HG02840 (cell line): ENCODE measurements around the gene SMIM3.
"Not testable (repeated sequence)": the region's sequence is repeated elsewhere in the genome, so short reads cannot be mapped to it uniquely, and the experiment has no call there.

Experiments used
- ATAC-seq: cut with Tn5 transposase; IDR thresholded peaks from one replicate; pipeline ENCODE4 v1.9.1; 2021; ENCODE audit warnings: mild to moderate bottlenecking, moderate library complexity, moderate number of reproducible peaks; ENCODE audit not compliant: unreplicated experiment, low FRiP score

Gene SMIM3

DNA sequence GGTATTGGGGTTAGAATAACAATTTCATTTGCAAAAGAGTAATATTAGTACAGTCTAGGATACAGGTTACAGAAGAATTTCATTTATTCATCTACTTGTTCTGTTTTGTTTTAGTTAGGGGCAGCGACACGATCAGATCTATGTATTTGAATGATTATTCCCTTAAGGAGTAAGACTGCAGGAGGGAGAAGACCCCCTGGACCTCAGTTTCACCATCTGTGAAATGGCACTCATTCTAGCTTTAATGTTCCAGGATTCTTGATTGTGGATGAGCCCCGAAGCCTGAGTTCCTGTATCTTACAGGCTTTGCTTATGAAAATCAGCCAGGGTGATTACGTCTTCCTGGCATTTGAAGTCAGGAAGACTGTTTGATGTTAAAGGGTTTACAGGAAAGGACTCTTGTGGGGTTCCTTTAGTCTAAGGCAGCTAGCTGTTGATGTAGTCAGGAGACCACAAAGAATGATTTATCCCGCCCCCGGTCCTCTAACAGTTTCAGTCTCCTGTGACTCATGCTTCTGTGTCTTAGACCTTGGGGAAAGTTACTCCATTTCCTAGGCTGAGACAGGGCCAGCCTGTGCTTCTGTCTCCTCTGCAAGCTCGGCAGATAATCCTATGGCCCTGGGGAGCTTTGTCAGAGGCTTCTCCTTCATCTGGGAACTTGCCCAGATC is 11.5 kb downstream of the SMIM3 start:
- peak; percentile 92 for ATAC-seq

- no peak for ATAC-seq
Observed at GRCh38 chr5:150791536-150791935, 13.0 kb downstream of the SMIM3 start.

GRCh38 chr5:150793423-150793888 is 14.9 kb downstream of the SMIM3 start:
- not testable (repeated sequence) for ATAC-seq

- no peak for ATAC-seq
Observed at GRCh38 chr5:150794927-150795326, 16.4 kb downstream of the SMIM3 start.

DNA sequence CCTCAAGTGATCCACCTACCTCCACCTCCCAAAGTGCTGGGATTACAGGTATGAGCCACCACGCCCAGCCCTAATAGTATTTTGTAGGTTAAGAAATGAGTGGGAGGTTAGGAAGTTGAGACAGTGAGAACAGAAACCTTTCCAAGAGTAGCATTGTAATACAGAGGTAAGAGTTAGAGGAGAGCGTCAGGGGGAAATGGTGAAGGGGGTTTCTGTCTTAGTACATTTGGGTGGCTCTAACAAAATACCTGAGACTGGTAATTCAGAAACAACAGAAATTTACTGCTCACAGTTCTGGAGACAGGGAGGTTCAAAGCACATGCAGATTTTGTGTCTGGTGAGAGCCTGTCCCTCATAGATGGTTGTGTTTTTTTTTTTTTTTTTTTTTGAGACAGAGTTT is 18.8 kb downstream of the SMIM3 start:
- ATAC-seq: no peak

DNA sequence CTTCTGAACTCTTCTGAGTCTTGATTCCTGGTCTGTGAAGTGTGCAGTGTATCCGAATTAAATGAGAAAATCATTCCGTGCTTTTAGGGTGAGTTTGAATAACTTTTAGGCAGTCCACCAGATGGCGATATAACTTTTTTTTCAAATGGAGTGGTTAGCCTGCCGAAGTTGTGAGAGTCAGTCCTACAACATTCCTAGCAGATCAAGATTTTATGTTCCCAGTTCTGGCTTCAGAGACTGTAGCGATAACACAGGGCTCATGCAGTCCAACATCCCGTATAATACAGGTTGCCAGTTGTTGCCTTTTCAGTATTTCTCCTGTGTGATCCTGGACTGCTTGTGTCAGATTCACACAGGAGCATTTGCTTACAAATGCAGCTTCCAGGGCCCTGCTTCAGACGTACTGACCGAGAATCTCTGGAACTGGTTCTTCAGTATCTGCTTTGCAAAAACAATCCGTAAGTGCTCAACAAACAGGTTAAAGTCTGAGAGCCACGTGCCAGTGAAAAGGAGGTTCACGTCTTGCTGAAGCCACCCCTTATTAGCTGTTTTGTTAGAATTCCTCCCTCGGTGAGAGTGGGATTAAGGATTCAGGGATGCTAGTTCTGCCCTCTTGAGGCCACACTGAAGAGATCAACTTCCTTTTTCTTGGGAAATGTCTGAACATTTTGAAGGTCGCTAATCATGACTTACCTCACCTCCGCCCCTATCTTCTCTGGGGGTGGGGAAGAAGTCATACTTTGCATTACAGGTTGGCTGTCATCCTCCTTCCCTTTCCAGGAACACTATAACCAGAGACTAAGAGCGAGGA is 22.8 kb downstream of the SMIM3 start:
- ATAC-seq: no peak

GRCh38 chr5:150804388-150804787 is 25.8 kb downstream of the SMIM3 start:
- no peak for ATAC-seq

- ATAC-seq: no peak
Observed at GRCh38 chr5:150809363-150809762, 30.8 kb downstream of the SMIM3 start.

DNA sequence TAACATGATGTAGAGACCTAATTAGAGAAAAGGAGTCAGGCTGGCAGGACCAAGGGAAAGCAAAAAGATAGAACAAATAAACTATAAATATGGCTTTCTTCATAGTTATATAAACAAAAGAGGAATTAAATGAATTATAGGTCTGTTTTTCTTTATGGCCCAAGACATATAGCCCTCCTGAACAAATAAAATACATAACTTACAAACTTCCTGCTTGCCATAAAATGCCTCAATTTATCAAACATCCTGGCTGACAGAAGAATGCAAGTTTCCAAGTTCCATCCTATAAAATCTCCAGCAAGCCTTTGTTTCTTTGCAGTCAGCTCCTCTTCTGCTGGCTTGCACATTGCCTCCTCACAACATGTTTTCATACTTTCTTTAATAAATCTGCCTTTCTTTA is 36.5 kb downstream of the SMIM3 start:
- ATAC-seq: no peak

- ATAC-seq: no peak
Observed at GRCh38 chr5:150816946-150817345, 38.4 kb downstream of the SMIM3 start.

DNA sequence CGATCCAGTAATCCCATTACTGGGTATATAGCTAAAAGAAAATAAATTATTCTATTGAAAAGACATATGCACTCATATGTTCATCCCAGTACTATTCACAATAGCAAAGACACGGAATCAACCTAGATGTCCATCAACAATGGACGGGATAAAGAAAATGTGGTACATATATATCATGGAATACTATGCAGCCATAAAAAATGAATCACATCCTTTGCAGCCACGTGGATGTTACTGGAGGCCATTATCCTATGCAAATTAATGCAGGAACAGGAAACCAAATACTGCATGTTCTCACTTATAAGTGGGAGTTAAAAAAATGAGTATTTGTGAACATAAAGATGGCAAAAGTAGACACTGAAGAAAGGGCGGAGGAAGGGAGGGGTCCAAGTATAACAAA is 51.2 kb downstream of the SMIM3 start:
- no peak for ATAC-seq

DNA sequence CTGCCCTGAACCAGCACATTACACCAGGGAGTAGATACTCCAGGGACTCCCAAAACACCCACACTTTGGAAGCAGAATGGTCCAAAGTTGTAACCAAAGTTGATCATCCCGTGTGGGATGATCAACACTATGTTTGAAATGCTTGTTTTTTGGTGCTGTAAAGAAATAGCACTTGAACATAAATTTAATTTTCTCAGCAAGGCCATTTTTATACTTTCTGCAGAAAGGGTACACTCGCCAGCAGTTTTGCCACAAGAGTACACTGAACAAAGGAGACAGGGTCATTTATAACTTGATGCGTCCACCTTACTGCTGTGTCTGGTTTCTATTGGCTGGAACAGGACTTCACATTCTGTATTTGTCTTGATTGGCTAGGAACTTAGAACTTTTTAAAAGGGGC is 53.3 kb downstream of the SMIM3 start:
- not testable (repeated sequence) for ATAC-seq

DNA sequence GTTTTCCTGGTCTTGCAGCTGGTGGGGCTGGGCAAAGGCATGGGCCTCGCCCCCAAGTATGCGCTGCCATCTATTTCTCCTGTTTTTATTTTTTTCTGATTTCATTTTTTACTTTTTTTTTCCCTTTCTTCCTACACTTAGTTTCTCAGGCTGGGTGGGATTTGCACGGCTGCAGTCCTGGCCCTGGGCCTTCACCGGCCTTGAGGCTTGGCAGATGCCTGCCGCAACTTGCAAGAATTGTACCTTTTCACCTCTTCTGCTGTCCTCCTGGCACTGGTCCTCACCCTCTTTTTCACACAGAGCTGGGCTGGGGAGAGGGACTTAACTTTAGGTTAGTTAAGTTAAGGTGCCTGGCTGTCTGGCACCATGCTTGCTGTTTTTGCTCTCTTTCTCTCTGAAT is 57.5 kb downstream of the SMIM3 start:
- no peak for ATAC-seq

- no peak for ATAC-seq
Observed at GRCh38 chr5:150836703-150837102, 58.1 kb downstream of the SMIM3 start.

GRCh38 chr5:150845185-150845859 is 66.8 kb downstream of the SMIM3 start:
- not testable (repeated sequence) for ATAC-seq

- not testable (repeated sequence) for ATAC-seq
Observed at GRCh38 chr5:150846308-150846653, 67.7 kb downstream of the SMIM3 start, which contains the start of gene IRGM. TSS of gene IRGM (plus strand) at chr5:150846521. CDS start at chr5:150848124, 1,603 bp downstream.
